Adrenal gland (tissue), 12 donors: ENCODE measurements around the gene ZC3H12D. TPM values are rescaled to one million over a fixed set of nuclear protein-coding genes. Genes with fewer than 3 reads are reported as not detected.

Experiments used
- DNase-seq, 7 donors: peaks; one replicate each; pipeline ENCODE4 v3.0.0-alpha.2; 2019 to 2020
- H3K27ac ChIP-seq, 5 donors: fragments of 200-600 bp; sonication (generic) in 4 of 5; 1 replicate in 3 of 5; 2 replicates in 2 of 5; pipeline versions ENCODE4 v1.5.1 to v1.8.0; 2016 to 2020; ENCODE audit warnings: mild to moderate bottlenecking in 1 of 5
- H3K27me3 ChIP-seq: fragments of 200-600 bp; 2 replicates; pipeline ENCODE4 v1.8.0; 2021
- H3K36me3 ChIP-seq, 2 donors: fragments of 200-600 bp; replicated peaks in 1 of 2; 1 replicate in 1 of 2; 2 replicates in 1 of 2; pipeline versions ENCODE4 v1.5.1 to v1.8.0; 2018 to 2022
- H3K4me1 ChIP-seq, 2 donors: fragments of 200-600 bp; replicated peaks in 1 of 2; 1 replicate in 1 of 2; 2 replicates in 1 of 2; pipeline versions ENCODE4 v1.5.1 to v1.8.0; 2018 to 2021
- H3K4me3 ChIP-seq, 4 donors: fragments of 200-600 bp; sonication (generic) in 3 of 4; one replicate each; pipeline ENCODE4 v1.5.1; 2016 to 2018
- H3K9me3 ChIP-seq, 3 donors: fragments of 200-600 bp; sonication (generic) in 1 of 3; replicated peaks in 1 of 3; 1 replicate in 2 of 3; 2 replicates in 1 of 3; pipeline versions ENCODE4 v1.5.1 to v1.8.0; 2016 to 2021
- CTCF ChIP-seq, 6 experiments: fragments of 450-650 bp in 4 of 6; fragments of 200-600 bp in 2 of 6; sonication (generic) in 1 of 6; IDR thresholded peaks; 1 replicate in 5 of 6; 2 replicates in 1 of 6; pipeline versions ENCODE4 v1.5.1 to v1.8.0; 2016 to 2021; ENCODE audit warnings: antibody characterized with exemption in 6 of 6, mild to moderate bottlenecking in 2 of 6, moderate library complexity in 1 of 6
- POLR2A ChIP-seq, 2 donors: fragments of 450-650 bp; IDR thresholded peaks; one replicate each; pipeline ENCODE4 v1.6.1; 2017; ENCODE audit warnings: antibody characterized with exemption in 2 of 2, mild to moderate bottlenecking in 2 of 2, moderate library complexity in 1 of 2
- WGBS, 4 donors: extraction: QIAGEN DNeasy Blood & Tissue Kit in 2 of 4; methylation state at CpG; one replicate each; pipeline versions ENCODE4 v1.1.5 to v1.1.7; 2013 to 2017; 5-methylcytosine and 5-hydroxymethylcytosine counted together
- intact Hi-C, 2 donors: fragments of 100-400 bp; cut with DNase I; formaldehyde crosslinking; loops; one replicate each; pipeline versions ENCODE4 v1.14.1 to v1.15.0; 2022 to 2023
- polyA plus RNA-seq, 3 donors: library from polyadenylated mRNA; stranded (reverse); fragments of 200-250 nt in 2 of 3; fragments of 350-450 nt in 1 of 3; fragmentation: Illumina TruSeq in 1 of 3; extraction: RNeasy Lipid Tissue Mini Kit (QIAGEN cat#74804) in 1 of 3; gene quantifications; one replicate each; pipeline ENCODE4 v1.2.3, GENCODE V29; 2013 to 2014
- total RNA-seq, 9 donors: library from RNA; depleted of rRNA in 4 of 9; stranded (reverse); fragments of >200 nt in 4 of 9; fragments of 120-200 nt in 1 of 9; fragmentation: NEBNext Ultra II Directional in 1 of 9; extraction: Animal tissue kit (Norgen Biotek cat#: 25700) in 1 of 9; gene quantifications; one replicate each; pipeline versions ENCODE4 v1.1.0 to v1.2.4, GENCODE V29; 2013 to 2023
- donor health status: healthy with polysubstance abuse.
- donor health status: Bipolar disorder and iron deficiency.
- donor health status: DM: yes; HTN: yes; CAD: no.
- donor health status: DM: no; HTN: no; CAD: no.
- donor health status: DM: no; HTN: no; CAD: no.
- donor health status: DM: yes; HTN: yes; CAD: no.

Gene ZC3H12D
- total and polyA plus RNA-seq, 12 donors: 0.44 to 12.0 (median 1.8) TPM

GRCh38 chr6:149451376-149452036 is 33.3 kb downstream of the ZC3H12D start:
- intact Hi-C loops: no loop called here
- peak overlapping the region in 1 of 4 donors; percentile 55 for H3K4me3 ChIP-seq
- no peaks in the 10 kb centered on the region for H3K36me3 ChIP-seq
- DNase-seq: no peak
- no peak overlapping the region for H3K27ac ChIP-seq
- WGBS, 4 donors: 59 to 88% (median 73%) methylated on average over 11 to 47 of the region's 47 CpGs
- no peaks in the 10 kb centered on the region for H3K27me3 ChIP-seq
- H3K4me1 ChIP-seq: peaks cover 15 to 30% of the 10 kb centered on the region in 2 donors
- no peak for TF ChIP-seq POLR2A (IDR thresholded peaks at IDR 0.05)
- no peak for TF ChIP-seq CTCF (IDR thresholded peaks at IDR 0.05)
- no peaks in the 10 kb centered on the region for H3K9me3 ChIP-seq

- TF ChIP-seq POLR2A (IDR thresholded peaks at IDR 0.05) (no peak), CTCF (IDR thresholded peaks at IDR 0.05) (no peak)
- Histone ChIP-seq H3K27me3 (no peaks in the 10 kb centered on the region), H3K4me1 (peaks cover 15 to 30% of the 10 kb centered on the region in 2 donors), H3K4me3 (peak overlapping the region in 2 of 4 donors; percentile 8 to 55), H3K36me3 (no peaks in the 10 kb centered on the region), H3K9me3 (no peaks in the 10 kb centered on the region), H3K27ac (no peak overlapping the region)
- WGBS, 4 donors: 7 to 37% (median 12%) methylated on average over 8 to 89 of the region's 89 CpGs
- intact Hi-C loops: no loop called here
- peak in 3 of 7 donors; percentile 43 to 55 (median 44) for DNase-seq
Measured at GRCh38 chr6:149450679-149451375, 34.0 kb downstream of the ZC3H12D start.

GRCh38 chr6:149449831-149450678 is 34.8 kb downstream of the ZC3H12D start:
- H3K27ac ChIP-seq: no peak overlapping the region
- TF ChIP-seq POLR2A (IDR thresholded peaks at IDR 0.05) (no peak), CTCF (IDR thresholded peaks at IDR 0.05) (no peak)
- DNase-seq: no peak
- no peaks in the 10 kb centered on the region for H3K36me3 ChIP-seq
- no peaks in the 10 kb centered on the region for H3K9me3 ChIP-seq
- peak overlapping the region in 2 of 4 donors; percentile 8 to 55 for H3K4me3 ChIP-seq
- H3K27me3 ChIP-seq: no peaks in the 10 kb centered on the region
- H3K4me1 ChIP-seq: peaks cover 13 to 27% of the 10 kb centered on the region in 2 donors
- intact Hi-C loops: no loop called here
- 92 to 96% (median 93%) methylated on average over 4 to 14 of the region's 14 CpGs for WGBS, 4 donors
